ENCODE measurements around the gene PLCH1.
A peak's percentile ranks its signal among the peaks of the same experiment; 100 is the strongest.

Gene PLCH1

GRCh38 chr3:155370198-155370597 is 374.7 kb downstream of the PLCH1 start:
- no peak for DNase-seq

GRCh38 chr3:155369735-155370134 is 375.1 kb downstream of the PLCH1 start:
- DNase-seq, result no peak

GRCh38 chr3:155369244-155369643 is 375.6 kb downstream of the PLCH1 start:
- no peak for DNase-seq

DNA sequence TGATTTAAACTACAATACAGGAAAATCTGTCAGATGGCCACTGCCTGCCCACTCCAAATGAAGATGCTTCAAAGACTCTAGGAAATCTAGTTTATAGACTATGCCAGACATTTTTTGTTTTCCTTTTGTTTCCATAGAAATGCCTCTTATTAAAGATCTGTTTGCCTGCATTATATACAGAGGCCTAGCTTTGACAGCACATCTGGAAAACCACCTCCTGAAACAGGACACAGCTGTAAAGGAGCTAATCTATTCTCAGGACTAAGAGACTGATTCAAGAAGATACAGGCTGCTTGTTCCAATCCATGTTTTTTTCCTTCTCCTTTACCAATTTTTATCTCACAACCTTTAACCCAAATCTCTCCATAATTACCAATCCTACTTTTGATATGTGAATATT is 376.1 kb downstream of the PLCH1 start:
- no peak for DNase-seq

- DNase-seq, result no peak
These were observed 377.4 kb downstream of the PLCH1 start for GRCh38 chr3:155367506-155367905.

- DNase-seq, result no peak
These were observed 379.6 kb downstream of the PLCH1 start for GRCh38 chr3:155365178-155365783.

DNA sequence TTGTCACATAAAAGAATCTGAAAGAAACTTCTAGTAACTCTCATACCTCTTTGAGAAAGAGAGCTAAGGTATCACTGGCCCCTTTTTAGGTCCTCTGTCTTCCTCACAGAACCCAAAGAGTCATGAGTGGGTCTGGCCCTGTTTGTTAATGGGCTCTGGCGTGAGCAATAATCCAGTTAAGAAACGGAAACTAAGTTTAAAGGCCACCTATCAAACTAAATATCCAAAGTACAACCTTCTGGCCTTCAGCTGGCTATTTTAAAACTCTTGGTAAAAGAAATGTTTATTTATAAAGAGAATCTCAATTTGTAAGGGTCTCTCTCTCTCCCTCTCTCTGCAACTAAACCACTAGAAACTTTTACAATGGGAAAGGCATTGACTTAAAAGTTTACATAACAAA is 380.4 kb downstream of the PLCH1 start:
- no peak for DNase-seq

- DNase-seq, result no peak
These were observed 381.2 kb downstream of the PLCH1 start for GRCh38 chr3:155363690-155364070.

- DNase-seq, result no peak
These were observed 381.8 kb downstream of the PLCH1 start for GRCh38 chr3:155362808-155363689.

DNA sequence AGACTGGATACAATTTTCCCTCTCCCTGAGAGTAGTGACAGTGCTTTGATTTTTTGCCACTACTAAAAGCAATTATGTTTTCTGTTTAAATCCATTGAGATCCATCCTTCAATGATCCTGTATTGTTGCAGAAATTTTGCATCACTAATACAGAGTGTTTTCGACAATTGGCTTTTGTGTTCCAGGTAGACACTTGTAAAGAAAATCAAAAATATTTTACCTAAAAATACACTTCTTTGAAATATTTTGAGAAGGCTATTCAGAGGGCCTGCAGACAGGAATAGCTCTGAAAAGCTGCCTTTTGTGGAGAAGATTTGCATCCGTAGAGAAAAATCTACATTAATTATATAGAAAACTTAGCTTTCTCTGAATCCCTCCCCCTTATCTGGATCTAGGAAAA is 384.6 kb downstream of the PLCH1 start:
- DNase-seq, result no peak

DNA sequence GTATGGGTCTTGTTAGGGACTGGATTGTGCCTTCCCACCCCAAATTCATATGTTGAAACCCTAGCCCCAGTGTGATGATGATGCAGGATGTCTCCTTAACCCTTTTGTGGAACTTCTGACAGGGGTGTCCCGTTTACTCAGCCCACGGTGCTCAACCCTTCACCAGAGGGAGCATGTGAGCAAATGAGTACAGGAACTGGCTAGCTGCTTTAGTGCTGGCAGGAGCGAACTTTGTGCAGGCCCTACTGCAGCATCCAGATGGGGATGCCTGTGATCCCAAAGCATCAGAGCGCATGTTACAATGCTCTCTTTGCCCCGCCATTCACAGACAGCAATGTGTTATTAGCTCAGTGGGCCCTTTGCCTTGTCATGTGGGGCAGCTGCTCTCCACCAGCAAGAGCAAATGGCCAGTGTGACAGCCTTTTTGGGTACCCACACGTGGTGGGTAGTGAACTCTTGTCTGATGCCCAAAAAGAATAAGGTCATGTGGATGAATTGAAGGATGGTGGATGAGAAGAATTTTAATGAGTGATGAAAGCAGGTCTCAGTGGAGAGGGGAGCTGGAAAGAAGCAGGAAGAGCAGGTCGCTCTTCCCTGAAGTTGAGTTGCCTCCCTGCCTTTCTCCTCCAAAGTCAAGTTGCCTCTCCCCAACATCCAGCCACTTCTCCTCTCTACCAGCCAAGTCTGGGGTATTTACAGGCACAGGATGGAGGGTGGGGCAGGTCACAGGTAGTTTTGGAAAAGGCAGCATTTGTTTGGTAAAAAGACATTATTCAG is 388.1 kb downstream of the PLCH1 start:
- DNase-seq, result no peak

- no peak for DNase-seq
These were observed 390.2 kb downstream of the PLCH1 start for GRCh38 chr3:155354658-155355057.

- peak; percentile 16 for DNase-seq
These were observed 391.9 kb downstream of the PLCH1 start for GRCh38 chr3:155352900-155353490.

DNA sequence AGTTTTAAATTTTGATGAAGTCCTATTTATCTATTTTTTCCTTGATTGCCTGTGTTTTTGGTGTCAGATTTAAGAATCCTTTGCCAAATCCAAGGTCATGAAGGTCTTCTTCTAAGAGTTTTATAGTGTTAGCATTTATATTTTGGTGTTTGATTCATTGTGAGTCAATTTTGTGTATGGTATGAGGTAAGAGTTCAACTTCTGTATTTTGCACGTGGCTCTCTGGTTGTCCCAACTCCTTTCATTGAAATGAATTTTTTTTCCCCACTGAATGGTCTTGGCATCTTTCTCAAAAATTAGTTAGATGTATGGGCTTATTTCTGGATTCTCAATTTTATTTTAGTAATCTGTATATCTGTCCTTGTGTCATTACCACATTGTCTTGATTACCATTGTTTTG is 394.3 kb downstream of the PLCH1 start:
- no peak for DNase-seq

DNA sequence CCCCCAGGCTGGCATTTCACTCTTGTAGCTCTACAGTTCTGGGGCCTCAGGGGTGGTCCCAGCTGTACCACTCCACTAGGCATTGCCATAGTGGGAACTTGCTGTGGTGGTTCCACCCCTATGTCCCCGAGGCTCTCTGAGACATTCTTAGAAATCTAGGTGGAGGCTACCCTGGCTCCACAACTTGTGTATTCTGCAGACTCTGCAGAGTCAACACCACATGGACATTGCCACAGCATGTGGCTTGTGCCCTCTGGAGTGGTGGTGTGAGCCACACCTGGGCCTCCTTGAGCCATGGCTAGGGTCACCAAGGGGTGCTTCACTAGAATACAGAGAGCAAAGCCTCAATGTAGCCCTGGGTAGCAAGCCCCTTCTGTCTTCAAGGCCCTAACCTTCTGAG is 397.0 kb downstream of the PLCH1 start:
- DNase-seq, result no peak

GRCh38 chr3:155342344-155342743 is 402.5 kb downstream of the PLCH1 start:
- no peak for DNase-seq

DNA sequence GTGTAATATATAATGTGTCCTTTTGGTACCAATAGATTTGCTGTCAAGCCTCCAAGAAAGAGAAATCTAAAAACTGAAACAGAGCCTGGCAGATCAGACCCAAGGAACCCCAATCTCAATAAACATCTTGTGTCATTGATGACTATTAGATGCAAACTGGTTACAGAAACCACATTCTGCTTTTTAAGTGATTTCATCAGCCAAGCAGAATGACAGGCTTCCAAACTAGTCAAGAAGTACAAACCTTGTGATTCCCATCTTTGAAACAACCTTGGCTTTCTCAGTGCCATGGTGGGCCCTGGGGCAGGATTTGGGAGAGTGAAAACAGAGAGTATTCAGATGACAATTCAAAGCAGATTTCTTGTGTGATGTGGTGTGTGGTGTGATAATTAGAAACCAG is 405.8 kb downstream of the PLCH1 start:
- DNase-seq, result no peak

DNA sequence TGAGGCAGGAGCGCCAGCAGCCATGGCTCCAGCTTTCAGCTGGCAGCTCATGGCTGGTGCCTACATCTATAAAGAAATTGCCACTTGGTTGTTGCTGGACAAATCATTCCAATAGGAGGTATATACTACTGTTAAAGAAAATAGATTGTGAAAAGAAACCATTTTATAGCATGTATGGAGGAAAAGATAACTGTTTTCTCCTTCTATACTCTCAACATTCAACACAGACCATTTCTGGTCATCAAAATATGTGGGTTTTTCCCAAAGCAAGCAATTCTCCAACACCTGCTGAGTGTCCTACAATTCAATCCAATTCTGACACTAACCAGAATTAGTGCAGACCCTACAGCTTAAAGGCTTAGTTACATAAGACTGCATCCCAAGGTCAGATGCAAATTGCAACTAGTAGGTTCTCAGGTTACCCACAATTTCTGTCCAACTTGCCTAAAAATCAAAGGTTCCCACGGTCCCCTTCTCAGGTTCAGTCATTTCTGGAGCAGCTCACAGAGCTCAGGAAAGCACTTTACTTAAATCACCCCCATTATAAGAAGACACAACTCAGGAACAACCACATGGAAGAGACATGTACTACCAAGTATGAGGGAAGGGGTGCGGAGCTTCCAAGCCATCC is 409.0 kb downstream of the PLCH1 start:
- no peak for DNase-seq

GRCh38 chr3:155334914-155335723 is 409.8 kb downstream of the PLCH1 start:
- no peak for DNase-seq

DNA sequence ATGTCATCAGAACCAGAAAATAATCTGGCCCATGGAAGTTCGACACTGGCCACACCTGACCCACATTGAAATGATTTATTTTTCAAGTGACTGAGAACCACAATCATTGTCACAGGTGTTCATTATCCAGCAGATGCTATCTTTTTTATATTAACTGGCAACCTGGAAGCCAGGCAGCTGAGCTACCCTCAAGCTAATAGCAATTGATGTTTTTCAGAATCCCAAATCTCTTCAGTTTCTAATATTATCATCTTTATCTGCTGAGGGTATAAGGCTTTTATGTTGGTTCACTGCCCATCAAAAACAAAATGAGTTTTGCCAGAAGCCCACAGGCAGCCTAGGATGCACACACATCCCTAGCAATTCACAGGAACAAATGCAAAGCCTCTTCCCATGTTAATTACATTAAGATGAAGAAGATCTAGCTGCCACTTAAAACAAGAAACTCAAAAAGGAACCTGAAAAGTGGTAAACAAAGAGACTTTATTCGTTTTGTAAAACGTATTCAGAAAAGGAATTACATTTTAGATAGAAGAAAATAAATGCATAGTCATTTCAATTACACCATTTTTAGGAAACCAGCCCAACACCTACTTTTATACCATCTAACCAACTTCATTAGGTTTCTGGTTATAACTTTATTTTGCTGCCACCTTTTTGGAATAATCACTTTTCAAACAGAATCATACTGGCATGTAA is 410.5 kb downstream of the PLCH1 start:
- no peak for DNase-seq

DNA sequence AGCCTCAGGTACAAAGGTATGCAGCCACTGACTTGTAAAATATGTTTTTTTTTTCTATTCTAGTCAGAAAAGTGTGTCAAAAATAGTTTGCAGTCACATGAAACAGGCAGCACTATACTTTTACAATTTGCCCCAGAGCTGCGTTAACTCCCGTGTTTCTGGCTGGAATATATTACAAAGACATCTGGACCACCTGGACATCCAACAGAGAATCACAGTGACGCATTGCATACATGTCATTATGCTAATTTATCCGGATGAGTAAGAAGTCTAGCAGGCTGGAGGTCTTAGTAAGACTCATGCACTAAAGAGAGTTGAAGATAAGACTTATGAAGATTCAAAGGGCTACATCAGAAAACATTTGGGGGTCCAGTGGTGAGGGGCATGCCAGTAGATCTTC is 412.2 kb downstream of the PLCH1 start:
- DNase-seq, result no peak
